SU-DHL-6 (cell line): Measurements from ENCODE around the gene VWA5B1.

Experiments used
- H2AFZ ChIP-seq: fragments of 200-600 bp; sonication (generic); 2 replicates; pipeline ENCODE4 v1.6.1; 2014; ENCODE audit warnings: low read depth, mild to moderate bottlenecking, moderate library complexity, mixed read lengths, antibody characterized with exemption, low read length; ENCODE audit not compliant: severe bottlenecking
- H3F3A ChIP-seq: fragments of 200-600 bp; shearing (Covaris generic); 2 replicates; pipeline ENCODE4 v1.6.0; 2016; ENCODE audit warnings: antibody characterized with exemption, mild to moderate bottlenecking; ENCODE audit not compliant: insufficient read depth
- H3K27ac ChIP-seq: fragments of 200-600 bp; sonication (generic); 2 replicates; pipeline ENCODE4 v1.5.1; 2016; ENCODE audit warnings: low read depth, mild to moderate bottlenecking, low read length, moderate library complexity, mixed read lengths
- H3K27me3 ChIP-seq: fragments of 200-600 bp; sonication (generic), shearing (Covaris generic); 2 replicates; pipeline ENCODE4 v1.6.0; 2014; ENCODE audit warnings: mild to moderate bottlenecking, low read length
- H3K36me3 ChIP-seq: fragments of 200-600 bp; sonication (generic); 2 replicates; pipeline ENCODE4 v1.6.1; 2014; ENCODE audit warnings: mild to moderate bottlenecking, low read length, mixed read lengths
- H3K4me2 ChIP-seq: fragments of 300-600, 200-600 bp; shearing (Covaris generic), sonication (generic); 2 replicates; pipeline ENCODE4 v1.6.0; 2014; ENCODE audit warnings: low read length, low read depth, mild to moderate bottlenecking; ENCODE audit not compliant: poor library complexity, severe bottlenecking
- H3K4me3 ChIP-seq: fragments of 200-600 bp; sonication (generic); 2 replicates; pipeline ENCODE4 v1.5.1; 2014; ENCODE audit warnings: antibody characterized with exemption, low read length, mild to moderate bottlenecking, mixed read lengths; ENCODE audit not compliant: insufficient read depth, poor library complexity, severe bottlenecking
- H3K79me2 ChIP-seq: fragments of 200-600 bp; sonication (generic); 2 replicates; pipeline ENCODE4 v1.6.1; 2014; ENCODE audit warnings: mild to moderate bottlenecking, low read length, moderate library complexity; ENCODE audit not compliant: insufficient read depth
- H3K9ac ChIP-seq: fragments of 200-600 bp; sonication (generic); 2 replicates; pipeline ENCODE4 v1.7.0; 2014; ENCODE audit warnings: mild to moderate bottlenecking, low read length
- H3K9me2 ChIP-seq: fragments of 200-600 bp; sonication (generic); replicated peaks from 2 replicates; pipeline ENCODE4 v1.6.1; 2014; ENCODE audit warnings: low read length; ENCODE audit not compliant: insufficient read depth
- H3K9me3 ChIP-seq: fragments of 200-600 bp; sonication (generic); 2 replicates; pipeline ENCODE4 v1.6.1; 2014; ENCODE audit warnings: low read length, mixed read lengths; ENCODE audit not compliant: insufficient read depth
- H4K20me1 ChIP-seq: fragments of 200-600 bp; sonication (generic); 2 replicates; pipeline ENCODE4 v1.6.1; 2014; ENCODE audit warnings: low read depth, mild to moderate bottlenecking, antibody characterized with exemption, low read length, moderate library complexity, mixed read lengths
- EZH2phosphoT487 ChIP-seq: fragments of 200-600 bp; sonication (generic), shearing (Covaris generic); conservative IDR thresholded peaks from 2 replicates; pipeline ENCODE4 v1.6.1; 2018; ENCODE audit warnings: mild to moderate bottlenecking, antibody characterized with exemption, low read length, moderate library complexity, mixed read lengths
- TF ChIP-seq, protein P1 (sequence below): fragments of 200-600 bp; sonication (generic); IDR thresholded peaks from one replicate; pipeline ENCODE4 v1.5.1; 2017; ENCODE audit warnings: antibody characterized with exemption, mild to moderate bottlenecking, low read length, moderate library complexity; ENCODE audit not compliant: insufficient read depth, poor library complexity, severe bottlenecking

The VWA5B1 gene

DNA sequence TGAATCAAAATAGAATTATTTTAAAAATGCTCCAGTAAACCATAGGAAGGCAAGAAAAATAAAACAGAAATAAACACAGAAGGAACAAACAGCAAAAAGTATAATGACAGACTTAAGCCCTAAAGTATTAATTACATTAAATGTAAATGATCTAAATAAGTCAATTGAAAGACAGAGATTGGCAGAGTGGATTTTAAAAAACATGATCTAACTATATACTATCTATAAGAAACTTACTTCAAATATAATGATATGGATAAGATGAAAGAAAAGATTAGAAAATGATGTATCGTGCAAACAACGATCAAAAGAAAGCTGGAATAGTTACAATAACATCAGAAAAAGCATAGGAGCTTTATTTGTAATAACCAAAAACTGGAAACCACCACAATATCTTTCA is 104.6 kb downstream of the VWA5B1 start:
- Histone ChIP-seq H3K27ac (no peak overlapping the region), H3K9me2 (no peaks in the 10 kb centered on the region), H3K4me3 (no peak overlapping the region), H2AFZ (no peak overlapping the region), H3K9ac (no peak overlapping the region), H4K20me1 (no peaks in the 10 kb centered on the region), H3K4me2 (no peak overlapping the region), H3K27me3 (no peaks in the 10 kb centered on the region), H3K9me3 (no peaks in the 10 kb centered on the region), H3K79me2 (no peaks in the 10 kb centered on the region), H3K36me3 (no peaks in the 10 kb centered on the region), H3F3A (no peaks in the 10 kb centered on the region)
- TF ChIP-seq, protein P1, sequence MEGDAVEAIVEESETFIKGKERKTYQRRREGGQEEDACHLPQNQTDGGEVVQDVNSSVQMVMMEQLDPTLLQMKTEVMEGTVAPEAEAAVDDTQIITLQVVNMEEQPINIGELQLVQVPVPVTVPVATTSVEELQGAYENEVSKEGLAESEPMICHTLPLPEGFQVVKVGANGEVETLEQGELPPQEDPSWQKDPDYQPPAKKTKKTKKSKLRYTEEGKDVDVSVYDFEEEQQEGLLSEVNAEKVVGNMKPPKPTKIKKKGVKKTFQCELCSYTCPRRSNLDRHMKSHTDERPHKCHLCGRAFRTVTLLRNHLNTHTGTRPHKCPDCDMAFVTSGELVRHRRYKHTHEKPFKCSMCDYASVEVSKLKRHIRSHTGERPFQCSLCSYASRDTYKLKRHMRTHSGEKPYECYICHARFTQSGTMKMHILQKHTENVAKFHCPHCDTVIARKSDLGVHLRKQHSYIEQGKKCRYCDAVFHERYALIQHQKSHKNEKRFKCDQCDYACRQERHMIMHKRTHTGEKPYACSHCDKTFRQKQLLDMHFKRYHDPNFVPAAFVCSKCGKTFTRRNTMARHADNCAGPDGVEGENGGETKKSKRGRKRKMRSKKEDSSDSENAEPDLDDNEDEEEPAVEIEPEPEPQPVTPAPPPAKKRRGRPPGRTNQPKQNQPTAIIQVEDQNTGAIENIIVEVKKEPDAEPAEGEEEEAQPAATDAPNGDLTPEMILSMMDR = no peak
- TF ChIP-seq EZH2phosphoT487 = no peak

DNA sequence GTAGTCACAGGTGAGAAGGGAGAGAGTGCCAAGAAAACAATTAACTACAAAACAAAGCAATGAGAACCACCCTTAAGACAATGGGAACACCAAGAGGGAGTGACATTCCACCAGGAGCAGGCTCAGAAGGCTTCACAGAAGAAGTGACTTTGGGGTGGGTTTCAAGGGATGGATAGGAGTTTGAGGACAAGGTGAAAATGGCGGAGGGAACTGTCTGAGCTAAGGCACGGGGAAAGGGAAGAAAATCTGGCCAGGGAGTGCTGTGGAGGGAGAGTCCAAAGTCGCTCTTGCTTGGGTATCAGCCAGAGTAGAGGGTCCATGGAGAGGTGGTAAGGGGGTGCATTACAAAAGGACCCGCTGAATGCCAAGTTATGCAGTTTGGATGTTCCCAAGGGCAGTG is 108.1 kb downstream of the VWA5B1 start:
- no peaks in the 10 kb centered on the region for H4K20me1 ChIP-seq
- H3K27me3 ChIP-seq = no peaks in the 10 kb centered on the region
- H3K4me2 ChIP-seq = no peak overlapping the region
- no peaks in the 10 kb centered on the region for H3K36me3 ChIP-seq
- H3K9me3 ChIP-seq = no peaks in the 10 kb centered on the region
- TF ChIP-seq EZH2phosphoT487 = no peak
- TF ChIP-seq, protein P1 = no peak
- no peaks in the 10 kb centered on the region for H3K9me2 ChIP-seq
- H3K27ac ChIP-seq = no peak overlapping the region
- no peak overlapping the region for H3K4me3 ChIP-seq
- H3F3A ChIP-seq = no peaks in the 10 kb centered on the region
- H3K79me2 ChIP-seq = no peaks in the 10 kb centered on the region
- no peak overlapping the region for H2AFZ ChIP-seq
- H3K9ac ChIP-seq = no peak overlapping the region

DNA sequence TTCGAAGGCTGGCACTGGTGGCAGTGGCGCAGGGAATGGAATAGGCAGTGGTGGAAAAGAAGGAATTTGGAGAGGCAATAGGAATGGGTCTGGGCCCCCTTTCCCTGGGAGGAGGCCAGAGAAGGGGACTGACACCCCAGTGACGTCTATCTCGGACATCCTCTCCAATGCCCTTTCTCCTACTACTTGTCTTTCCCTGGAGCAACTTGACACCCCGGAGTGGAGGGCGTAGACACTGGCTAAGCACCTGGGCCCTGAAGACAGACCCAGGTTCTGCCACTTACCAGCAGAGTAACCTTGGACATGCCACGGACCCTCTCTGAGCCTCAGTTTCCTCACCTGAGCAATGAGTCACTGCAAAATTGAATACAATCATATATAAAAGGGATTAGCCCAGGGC is 108.5 kb downstream of the VWA5B1 start:
- Histone ChIP-seq H3K79me2 (no peaks in the 10 kb centered on the region), H4K20me1 (no peaks in the 10 kb centered on the region), H3K4me3 (no peak overlapping the region), H3F3A (no peaks in the 10 kb centered on the region), H3K36me3 (no peaks in the 10 kb centered on the region), H2AFZ (no peak overlapping the region), H3K4me2 (no peak overlapping the region), H3K9me3 (no peaks in the 10 kb centered on the region), H3K27me3 (no peaks in the 10 kb centered on the region), H3K9me2 (no peaks in the 10 kb centered on the region), H3K9ac (no peak overlapping the region), H3K27ac (no peak overlapping the region)
- TF ChIP-seq, protein P1 = no peak
- no peak for TF ChIP-seq EZH2phosphoT487
